ENCODE data around the gene LAMA5. TPM values are rescaled to one million over a fixed set of nuclear protein-coding genes. Genes with fewer than 3 reads are reported as not detected.

LAMA5 gene
- total RNA-seq, 1 experiment from 2014 or later: 321 TPM

DNA sequence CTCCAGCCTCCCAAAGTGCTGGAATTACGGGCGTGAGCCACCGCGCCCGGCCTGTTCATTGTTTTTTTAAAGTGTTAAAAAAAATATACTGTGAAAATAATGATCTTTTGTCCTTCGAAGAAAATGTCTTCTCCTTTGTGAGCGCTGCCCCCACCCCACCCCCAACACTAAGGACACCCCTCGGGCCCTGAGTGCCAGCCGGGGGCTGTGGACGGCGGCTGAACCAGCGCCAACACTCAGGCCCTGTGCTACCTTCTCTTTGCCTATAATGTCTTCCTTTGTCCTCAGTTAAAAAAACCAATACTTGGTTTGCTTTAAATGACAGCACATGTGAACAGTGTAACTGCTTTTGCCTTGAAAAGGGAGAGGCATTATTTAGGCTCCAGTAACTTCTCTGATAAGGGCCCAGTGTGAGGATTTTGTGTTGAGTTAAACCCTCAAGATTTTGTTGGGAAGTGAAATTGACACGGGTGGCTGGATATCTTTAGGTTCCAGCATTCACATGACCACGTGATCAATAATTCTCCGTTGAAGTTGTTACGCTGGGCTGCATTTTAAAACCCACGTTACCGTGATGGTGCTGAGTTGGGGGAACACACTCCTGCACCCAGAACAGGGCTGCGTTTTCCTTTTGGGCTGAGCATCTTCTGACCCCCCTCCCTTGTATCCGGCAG, 73.9 kb downstream of the LAMA5 start:
- TF ChIP-seq EZH2 (IDR thresholded peaks at IDR 0.05): no peak
- no peak for TF ChIP-seq SP1 (IDR thresholded peaks at IDR 0.05; ENCODE audit: low read depth)
- no peak for TF ChIP-seq CEBPB (IDR thresholded peaks at IDR 0.05; ENCODE audit: low read depth)
- TF ChIP-seq, protein P1, sequence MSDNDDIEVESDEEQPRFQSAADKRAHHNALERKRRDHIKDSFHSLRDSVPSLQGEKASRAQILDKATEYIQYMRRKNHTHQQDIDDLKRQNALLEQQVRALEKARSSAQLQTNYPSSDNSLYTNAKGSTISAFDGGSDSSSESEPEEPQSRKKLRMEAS (IDR thresholded peaks at IDR 0.05): no peak
- TF ChIP-seq, protein P2, sequence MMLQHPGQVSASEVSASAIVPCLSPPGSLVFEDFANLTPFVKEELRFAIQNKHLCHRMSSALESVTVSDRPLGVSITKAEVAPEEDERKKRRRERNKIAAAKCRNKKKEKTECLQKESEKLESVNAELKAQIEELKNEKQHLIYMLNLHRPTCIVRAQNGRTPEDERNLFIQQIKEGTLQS (IDR thresholded peaks at IDR 0.05): no peak
- no peak for TF ChIP-seq ZFX (IDR thresholded peaks at IDR 0.05)
- TF ChIP-seq EZH2phosphoT487 (IDR thresholded peaks at IDR 0.05; ENCODE audit: borderline replicate concordance): no peak
- no peak for TF ChIP-seq ELF1 (IDR thresholded peaks at IDR 0.05; ENCODE audit: borderline replicate concordance, low read depth)
- no peak for TF ChIP-seq TCF7L2 (IDR thresholded peaks at IDR 0.05; ENCODE audit: borderline replicate concordance, extremely low read depth, insufficient read depth, insufficient read length)
- no peak for TF ChIP-seq SIN3A (IDR thresholded peaks at IDR 0.05; ENCODE audit: low read depth)
- no peak for TF ChIP-seq SRF (IDR thresholded peaks at IDR 0.05; ENCODE audit: low read depth)
- TF ChIP-seq CBX3 (IDR thresholded peaks at IDR 0.05; ENCODE audit: low read depth): no peak
- TF ChIP-seq YY1 (IDR thresholded peaks at IDR 0.05; ENCODE audit: extremely low read depth, insufficient replicate concordance, low read depth, low read length): no peak
- TF ChIP-seq FOSL1 (IDR thresholded peaks at IDR 0.05; ENCODE audit: low read depth): no peak
- TF ChIP-seq POLR2AphosphoS5 (IDR thresholded peaks at IDR 0.05; ENCODE audit: low read depth, low read length): no peak
- TF ChIP-seq, protein P3, sequence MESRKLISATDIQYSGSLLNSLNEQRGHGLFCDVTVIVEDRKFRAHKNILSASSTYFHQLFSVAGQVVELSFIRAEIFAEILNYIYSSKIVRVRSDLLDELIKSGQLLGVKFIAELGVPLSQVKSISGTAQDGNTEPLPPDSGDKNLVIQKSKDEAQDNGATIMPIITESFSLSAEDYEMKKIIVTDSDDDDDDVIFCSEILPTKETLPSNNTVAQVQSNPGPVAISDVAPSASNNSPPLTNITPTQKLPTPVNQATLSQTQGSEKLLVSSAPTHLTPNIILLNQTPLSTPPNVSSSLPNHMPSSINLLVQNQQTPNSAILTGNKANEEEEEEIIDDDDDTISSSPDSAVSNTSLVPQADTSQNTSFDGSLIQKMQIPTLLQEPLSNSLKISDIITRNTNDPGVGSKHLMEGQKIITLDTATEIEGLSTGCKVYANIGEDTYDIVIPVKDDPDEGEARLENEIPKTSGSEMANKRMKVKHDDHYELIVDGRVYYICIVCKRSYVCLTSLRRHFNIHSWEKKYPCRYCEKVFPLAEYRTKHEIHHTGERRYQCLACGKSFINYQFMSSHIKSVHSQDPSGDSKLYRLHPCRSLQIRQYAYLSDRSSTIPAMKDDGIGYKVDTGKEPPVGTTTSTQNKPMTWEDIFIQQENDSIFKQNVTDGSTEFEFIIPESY (IDR thresholded peaks at IDR 0.05; ENCODE audit: extremely low read depth, insufficient replicate concordance, low read length): no peak
- TF ChIP-seq ZNF274 (IDR thresholded peaks at IDR 0.05; ENCODE audit: low read depth, low read length): no peak
- no peak for TF ChIP-seq JUND (IDR thresholded peaks at IDR 0.05)
- TF ChIP-seq EGR1 (IDR thresholded peaks at IDR 0.05; ENCODE audit: low read depth): no peak
- TF ChIP-seq, protein P4, sequence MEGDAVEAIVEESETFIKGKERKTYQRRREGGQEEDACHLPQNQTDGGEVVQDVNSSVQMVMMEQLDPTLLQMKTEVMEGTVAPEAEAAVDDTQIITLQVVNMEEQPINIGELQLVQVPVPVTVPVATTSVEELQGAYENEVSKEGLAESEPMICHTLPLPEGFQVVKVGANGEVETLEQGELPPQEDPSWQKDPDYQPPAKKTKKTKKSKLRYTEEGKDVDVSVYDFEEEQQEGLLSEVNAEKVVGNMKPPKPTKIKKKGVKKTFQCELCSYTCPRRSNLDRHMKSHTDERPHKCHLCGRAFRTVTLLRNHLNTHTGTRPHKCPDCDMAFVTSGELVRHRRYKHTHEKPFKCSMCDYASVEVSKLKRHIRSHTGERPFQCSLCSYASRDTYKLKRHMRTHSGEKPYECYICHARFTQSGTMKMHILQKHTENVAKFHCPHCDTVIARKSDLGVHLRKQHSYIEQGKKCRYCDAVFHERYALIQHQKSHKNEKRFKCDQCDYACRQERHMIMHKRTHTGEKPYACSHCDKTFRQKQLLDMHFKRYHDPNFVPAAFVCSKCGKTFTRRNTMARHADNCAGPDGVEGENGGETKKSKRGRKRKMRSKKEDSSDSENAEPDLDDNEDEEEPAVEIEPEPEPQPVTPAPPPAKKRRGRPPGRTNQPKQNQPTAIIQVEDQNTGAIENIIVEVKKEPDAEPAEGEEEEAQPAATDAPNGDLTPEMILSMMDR (IDR thresholded peaks at IDR 0.05 in 2 of 3, conservative IDR thresholded peaks at IDR 0.05 in 1 of 3; ENCODE audit: borderline replicate concordance in 1 of 3, insufficient read depth in 1 of 3, low read depth in 2 of 3, low read length in 2 of 3): no peak
- no peak for DNase-seq (ENCODE audit: low read depth, low spot score)
- H3K79me2 ChIP-seq (ENCODE audit: insufficient read depth, low read length): no peaks in the 10 kb centered on the region
- POLR2A ChIA-PET: no interaction called here
- H3K9me3 ChIP-seq (ENCODE audit: control insufficient read depth in 1 of 2, insufficient read depth in 1 of 2, low read depth in 1 of 2, low read length in 2 of 2): no peaks in the 10 kb centered on the region
- no peak for ATAC-seq
- CTCF ChIA-PET: no interaction called here
- H3K27ac ChIP-seq (ENCODE audit: low read depth, low read length): no peak overlapping the region
- no peak overlapping the region for H2AFZ ChIP-seq (ENCODE audit: low read depth, low read length, poor library complexity, severe bottlenecking)
- no peaks in the 10 kb centered on the region for H3K27me3 ChIP-seq (ENCODE audit: insufficient read depth, low read length)
- H3K4me1 ChIP-seq (ENCODE audit: control insufficient read depth in 1 of 2, insufficient read depth in 2 of 2, low read length in 2 of 2): no peaks in the 10 kb centered on the region
- no peak overlapping the region for H3K4me2 ChIP-seq (ENCODE audit: low read length)
- no TSS peak for BruUV-seq (replicated peaks)
- no peaks in the 10 kb centered on the region for H3K9me2 ChIP-seq (ENCODE audit: insufficient read depth)
- intact Hi-C loops (cut with micrococcal nuclease): no loop called here
- no peaks in the 10 kb centered on the region for H4K20me1 ChIP-seq (ENCODE audit: insufficient read depth)
- no peak overlapping the region for H3K4me3 ChIP-seq (replicated peaks in 1 of 2; ENCODE audit: low read depth in 1 of 2, low read length in 2 of 2)
- no peak overlapping the region for H3K9ac ChIP-seq (ENCODE audit: low read length)
- RAD21 ChIA-PET (ENCODE audit: low non-redundant PET in 1 of 2, low total read pairs in 2 of 2, uncharacterized antibody in 2 of 2, unreplicated experiment in 2 of 2): no interaction called here
- H3K36me3 ChIP-seq (ENCODE audit: control insufficient read depth in 1 of 2, insufficient read depth in 2 of 2, low read length in 2 of 2): peaks cover 5 to 6% of the 10 kb centered on the region in 2 experiments; a peak in 1 of 4 replicates
